K562 (cell line): Measurements from ENCODE around the gene PIH1D1. TPM values are rescaled to one million over a fixed set of nuclear protein-coding genes. Genes with fewer than 3 reads are reported as not detected.
A peak's percentile ranks its signal among the peaks of the same experiment; 100 is the strongest.

ENCODE experiments used
- CBX1 ChIP-seq: sonication (generic); IDR thresholded peaks from 2 replicates; pipeline ENCODE4 v1.6.1; 2016; ENCODE audit warnings: antibody characterized with exemption, low read depth, mild to moderate bottlenecking
- COPS2 ChIP-seq: fragments of 450-650 bp; conservative IDR thresholded peaks from 2 replicates; pipeline ENCODE4 v1.6.1; 2016; ENCODE audit warnings: mild to moderate bottlenecking, moderate library complexity
- CTCFL ChIP-seq: IDR thresholded peaks from 2 replicates; pipeline ENCODE4 v1.6.1; 2011; ENCODE audit warnings: borderline replicate concordance, low read depth, mild to moderate bottlenecking, moderate library complexity, low read length; ENCODE audit not compliant: insufficient read depth, poor library complexity, severe bottlenecking
- ETV6 ChIP-seq, 3 experiments: fragments of 150-350 bp in 1 of 3; sonication (generic) in 1 of 3; formaldehyde crosslinking in 1 of 3; IDR thresholded peaks; 2 replicates each; pipeline versions ENCODE4 v1.6.1 to v1.8.0; 2014 to 2022; ENCODE audit warnings: borderline replicate concordance in 2 of 3, low read depth in 2 of 3, antibody characterized with exemption in 1 of 3, low read length in 1 of 3, mild to moderate bottlenecking in 1 of 3, missing genetic modification reagents in 1 of 3
- FOS ChIP-seq: IDR thresholded peaks from 3 replicates; pipeline ENCODE4 v1.6.1; 2011; ENCODE audit not compliant: insufficient read length; ENCODE audit errors: extremely low read depth
- HMGN3 ChIP-seq: IDR thresholded peaks from 2 replicates; pipeline ENCODE4 v1.6.1; 2011; ENCODE audit warnings: borderline replicate concordance, low read depth, mild to moderate bottlenecking, mixed read lengths, low read length; ENCODE audit not compliant: insufficient read length; ENCODE audit errors: extremely low read depth
- IRF9 ChIP-seq: fragments of 450-650 bp; IDR thresholded peaks from 2 replicates; pipeline ENCODE4 v1.6.1; 2016; ENCODE audit warnings: missing biosample characterization, missing genetic modification characterization
- MYNN ChIP-seq, 2 experiments: sonication (generic); formaldehyde crosslinking in 1 of 2; IDR thresholded peaks; 2 replicates each; pipeline versions ENCODE4 v1.5.0 to v1.6.1; 2016 to 2020; ENCODE audit warnings: antibody characterized with exemption in 1 of 2, missing genetic modification reagents in 1 of 2
- POLR2H ChIP-seq: IDR thresholded peaks from 2 replicates; pipeline ENCODE4 v1.6.1; 2016; ENCODE audit warnings: missing genetic modification characterization, low read depth, mild to moderate bottlenecking, control low read depth, missing compliant biosample characterization, moderate library complexity
- RAD21 ChIP-seq, 2 experiments: fragments of 250-450 bp in 1 of 2; fragments of 450-650 bp in 1 of 2; sonication (Bioruptor Pico) in 1 of 2; formaldehyde crosslinking in 1 of 2; IDR thresholded peaks in 1 of 2; conservative IDR thresholded peaks in 1 of 2; 2 replicates each; pipeline versions ENCODE4 v1.4.0 to v1.8.0; 2020 to 2022; ENCODE audit warnings: mild to moderate bottlenecking in 2 of 2, moderate library complexity in 1 of 2
- RERE ChIP-seq: sonication (generic); formaldehyde crosslinking; IDR thresholded peaks from 2 replicates; pipeline ENCODE4 v1.8.0; 2023; ENCODE audit warnings: missing genetic modification reagents, mild to moderate bottlenecking, borderline replicate concordance
- ZFP1 ChIP-seq: fragments of 450-650 bp; formaldehyde crosslinking; IDR thresholded peaks from 2 replicates; pipeline ENCODE4 v1.4.0; 2020; ENCODE audit warnings: mild to moderate bottlenecking, mixed read lengths
- ZNF134 ChIP-seq: fragments of 250-450 bp; sonication (Bioruptor Pico); conservative IDR thresholded peaks from 2 replicates; pipeline ENCODE4 v1.4.0; 2020
- ZNF224 ChIP-seq: sonication (generic); formaldehyde crosslinking; IDR thresholded peaks from 2 replicates; pipeline ENCODE4 v1.8.0; 2022; ENCODE audit warnings: mild to moderate bottlenecking, missing genetic modification reagents
- ZNF780A ChIP-seq: fragments of 250-450 bp; sonication (Bioruptor Pico); IDR thresholded peaks from 2 replicates; pipeline ENCODE4 v1.5.0; 2021; ENCODE audit warnings: mild to moderate bottlenecking
- ZNF79 ChIP-seq: fragments of 250-450 bp; sonication (Bioruptor Pico); IDR thresholded peaks from 2 replicates; pipeline ENCODE4 v1.4.0; 2020; ENCODE audit warnings: low read depth, mild to moderate bottlenecking, moderate library complexity
- polyA plus RNA-seq, 8 experiments: library from polyadenylated mRNA; depleted of rRNA in 4 of 8; stranded (reverse) in 5 of 8; unstranded in 3 of 8; fragments of >200 nt; fragmentation: Nextera tagmentation in 2 of 8; fragmentation: Illumina TruSeq in 1 of 8; extraction: Ambion mirVana in 2 of 8; extraction: Trizol in 1 of 8; gene quantifications; 2 replicates each; pipeline versions ENCODE4 v1.2.1 to v1.2.3, GENCODE V29; 2011 to 2014; ENCODE audit warnings: inconsistent platforms in 1 of 8, missing spikeins in 1 of 8
- total RNA-seq, 7 experiments: library from RNA; depleted of rRNA in 6 of 7; stranded (reverse); fragments of >200 nt in 6 of 7; fragmentation: Illumina TruSeq in 2 of 7; extraction: Trizol in 2 of 7; gene quantifications; 2 replicates each; pipeline versions ENCODE4 v1.2.1 to v1.2.3, GENCODE V29; 2011 to 2021; ENCODE audit warnings: low replicate concordance in 1 of 7

Gene PIH1D1
- total and polyA plus RNA-seq, 9 of the 15 experiments (the other 6 are each of a cell fraction or from before 2014, with no cell fraction given): 26.5 to 224 (median 137) TPM

- TF ChIP-seq ETV6 (IDR thresholded peaks at IDR 0.05; ENCODE audit: borderline replicate concordance in 1 of 2, low read depth in 2 of 2, low read length in 1 of 2) (0 out of 4 replicates have a peak, but pooled peaks of 1 of the 2 experiments have one; percentile 26), ETV6 (CRISPR knock-in tag; IDR thresholded peaks at IDR 0.05; ENCODE audit: borderline replicate concordance) (no peak), COPS2 (no peak), ZNF79 (no peak), ZNF224 (CRISPR knock-in tag) (no peak), CBX1 (peak; percentile 23; the same call in 1 of the 2 replicates), RAD21 (CRISPR knock-in tag; conservative IDR thresholded peaks at IDR 0.05 in 1 of 2, IDR thresholded peaks at IDR 0.05 in 1 of 2) (0 out of 4 replicates have a peak, but pooled peaks of 1 of the 2 experiments have one; percentile 5), ZFP1 (no peak), ZNF780A (CRISPR knock-in tag) (no peak), IRF9 (tag) (no peak), RERE (no peak), CTCFL (no peak), FOS (no peak), POLR2H (tag) (peak; percentile 78), HMGN3 (no peak), ZNF134 (CRISPR knock-in tag) (no peak), MYNN (IDR thresholded peaks at IDR 0.05) (peak; percentile 89; the same call in 1 of the 2 replicates), MYNN (CRISPR knock-in tag; IDR thresholded peaks at IDR 0.05) (no peak)
Observed at GRCh38 chr19:49492573-49493405, 41.2 kb upstream of the PIH1D1 start (continued).
